Measurements from ENCODE around the gene NFE2L3. TPM values are rescaled to one million over a fixed set of nuclear protein-coding genes. Genes with fewer than 3 reads are reported as not detected.

Gene NFE2L3
- total and polyA plus RNA-seq, 2 of the 8 experiments (the other 6 are each of a cell fraction or from before 2014, with no cell fraction given), result 64.9 to 76.5 TPM

- Histone ChIP-seq H3K27ac (ENCODE audit: low read depth, low read length) (no peak overlapping the region), H3K23me2 (ENCODE audit: low read depth, low read length) (no peaks in the 10 kb centered on the region), H3K23ac (ENCODE audit: insufficient read length) (no peak overlapping the region), H4K5ac (ENCODE audit: insufficient read length, low read depth, low read length) (no peak overlapping the region), H3K4ac (replicated peaks; ENCODE audit: insufficient read length, low read depth, low read length) (no peak overlapping the region), H3K9me3 (ENCODE audit: insufficient read depth in 2 of 2, low read depth in 1 of 2, low read length in 1 of 2) (no peaks in the 10 kb centered on the region), H3K18ac (ENCODE audit: extremely low read depth, low read length) (no peak overlapping the region), H3K79me2 (ENCODE audit: control insufficient read depth in 1 of 2, insufficient read depth in 2 of 2, low read length in 2 of 2) (no peaks in the 10 kb centered on the region), H3K9ac (replicated peaks in 1 of 4; ENCODE audit: extremely low read depth in 1 of 4, low read depth in 3 of 4, low read length in 3 of 4) (no peak overlapping the region), H3K4me2 (ENCODE audit: insufficient read depth in 1 of 2, low read depth in 2 of 2, low read length in 2 of 2) (no peak overlapping the region), H2BK120ac (replicated peaks; ENCODE audit: low read depth, low read length) (no peak overlapping the region), H3K4me1 (replicated peaks in 1 of 4; ENCODE audit: control insufficient read depth in 3 of 4, insufficient read depth in 4 of 4, low read length in 3 of 4) (peaks cover 7 to 16% (median 12%) of the 10 kb centered on the region in 4 experiments), H4K20me1 (replicated peaks in 1 of 2; ENCODE audit: control insufficient read depth in 1 of 2, insufficient read depth in 2 of 2, low read length in 2 of 2) (no peaks in the 10 kb centered on the region), H3K14ac (ENCODE audit: insufficient read length) (no peak overlapping the region), H2BK5ac (ENCODE audit: low read depth, low read length) (no peak overlapping the region), H2BK20ac (ENCODE audit: low read length) (no peak overlapping the region), H2AFZ (ENCODE audit: low read length) (no peak overlapping the region), H4K91ac (replicated peaks; ENCODE audit: insufficient read length, low read length) (no peak overlapping the region), H3K4me3 (ENCODE audit: extremely low read depth in 1 of 4, insufficient read depth in 2 of 4, low read depth in 3 of 4, low read length in 4 of 4) (no peak overlapping the region), H4K8ac (ENCODE audit: extremely low read depth, insufficient read depth, low read length) (no peak overlapping the region), H2BK12ac (ENCODE audit: low read depth, low read length) (no peak overlapping the region), H3K36me3 (ENCODE audit: control insufficient read depth in 2 of 4, insufficient read depth in 4 of 4, low read length in 3 of 4) (no peaks in the 10 kb centered on the region), H2AK5ac (ENCODE audit: low read depth, low read length) (no peak overlapping the region), H3K79me1 (ENCODE audit: low read depth, low read length) (no peaks in the 10 kb centered on the region), H3K27me3 (replicated peaks in 1 of 4; ENCODE audit: control insufficient read depth in 3 of 4, extremely low read depth in 1 of 4, insufficient read depth in 3 of 4, low read length in 3 of 4) (no peaks in the 10 kb centered on the region), H3K56ac (replicated peaks; ENCODE audit: insufficient read length, low read depth, low read length) (no peak overlapping the region), H2BK15ac (ENCODE audit: low read length) (no peak overlapping the region)
- no peak for FAIRE-seq
- CTCF ChIA-PET (ENCODE audit: partially characterized antibody), result interaction anchor here (7.3 kb wide), 1 partner anchor 13 kb away, joined by 53 read pairs; no protein-coding TSS in a partner anchor
- DNase-seq (ENCODE audit: low read depth in 1 of 2, low spot score in 2 of 2), result no peak
- POLR2A ChIA-PET (ENCODE audit: partially characterized antibody), result interaction anchor here (1.0 to 2.8 kb wide), 5 partner anchors 8 to 96 kb away, joined by 3 to 14 read pairs (median 4); partner anchors contain the start of genes HNRNPA2B1 and NFE2L3
- 81% methylated on average over 3 of the region's 3 CpGs; no CpG with 5 or more reads in 1 of the 2 experiments for WGBS, 2 experiments (ENCODE audit: extremely low coverage in 1 of 2, insufficient coverage in 1 of 2, insufficient read length in 1 of 2, insufficient replicate concordance in 2 of 2, low coverage in 1 of 2, low lambda C conversion rate in 2 of 2, missing lambda C conversion rate in 1 of 2)
- no peak for TF ChIP-seq SIRT6 (IDR thresholded peaks at IDR 0.05; ENCODE audit: low read length)
- no peak for TF ChIP-seq SAP30 (IDR thresholded peaks at IDR 0.05; ENCODE audit: insufficient read depth, insufficient replicate concordance, low read length)
- no peak for TF ChIP-seq MAX (IDR thresholded peaks at IDR 0.05)
- no peak for TF ChIP-seq GTF2F1 (IDR thresholded peaks at IDR 0.05; ENCODE audit: borderline replicate concordance, low read depth, low read length)
- TF ChIP-seq CREB1 (IDR thresholded peaks at IDR 0.05), result no peak
Measured at GRCh38 chr7:26103596-26103995, 48.4 kb upstream of the NFE2L3 start.
